ENCODE measurements around the gene SUMF1.

SUMF1 gene

GRCh38 chr3:4492208-4493013 is 25.3 kb upstream of the SUMF1 start:
- H3K4me3 ChIP-seq (ENCODE audit: low read depth, low read length) = peak overlapping the region; percentile 86
- TF ChIP-seq, protein P1, sequence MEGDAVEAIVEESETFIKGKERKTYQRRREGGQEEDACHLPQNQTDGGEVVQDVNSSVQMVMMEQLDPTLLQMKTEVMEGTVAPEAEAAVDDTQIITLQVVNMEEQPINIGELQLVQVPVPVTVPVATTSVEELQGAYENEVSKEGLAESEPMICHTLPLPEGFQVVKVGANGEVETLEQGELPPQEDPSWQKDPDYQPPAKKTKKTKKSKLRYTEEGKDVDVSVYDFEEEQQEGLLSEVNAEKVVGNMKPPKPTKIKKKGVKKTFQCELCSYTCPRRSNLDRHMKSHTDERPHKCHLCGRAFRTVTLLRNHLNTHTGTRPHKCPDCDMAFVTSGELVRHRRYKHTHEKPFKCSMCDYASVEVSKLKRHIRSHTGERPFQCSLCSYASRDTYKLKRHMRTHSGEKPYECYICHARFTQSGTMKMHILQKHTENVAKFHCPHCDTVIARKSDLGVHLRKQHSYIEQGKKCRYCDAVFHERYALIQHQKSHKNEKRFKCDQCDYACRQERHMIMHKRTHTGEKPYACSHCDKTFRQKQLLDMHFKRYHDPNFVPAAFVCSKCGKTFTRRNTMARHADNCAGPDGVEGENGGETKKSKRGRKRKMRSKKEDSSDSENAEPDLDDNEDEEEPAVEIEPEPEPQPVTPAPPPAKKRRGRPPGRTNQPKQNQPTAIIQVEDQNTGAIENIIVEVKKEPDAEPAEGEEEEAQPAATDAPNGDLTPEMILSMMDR (IDR thresholded peaks at IDR 0.05; ENCODE audit: insufficient read depth, low read depth, low read length, missing control alignments) = no peak
- DNase-seq (ENCODE audit: low read depth) = no peak

DNA sequence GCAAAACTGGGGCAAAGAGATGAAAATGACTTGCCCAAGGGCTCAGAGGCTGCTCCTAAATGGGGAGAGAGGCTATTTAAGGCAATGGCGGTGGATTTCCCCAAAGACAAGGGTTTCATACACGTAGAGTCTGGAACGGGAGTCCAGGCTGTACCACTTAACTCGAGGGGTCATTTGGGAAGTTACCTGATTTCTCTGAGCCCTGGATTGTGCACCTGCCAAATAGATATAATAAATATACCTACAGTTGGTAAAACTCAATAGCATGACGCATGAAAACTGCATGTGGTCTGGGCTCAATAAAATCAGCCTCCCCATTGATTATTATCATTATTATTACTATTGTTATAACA is 24.8 kb upstream of the SUMF1 start:
- no peak for DNase-seq (ENCODE audit: low read depth)
- TF ChIP-seq, protein P1 (IDR thresholded peaks at IDR 0.05; ENCODE audit: insufficient read depth, low read depth, low read length, missing control alignments) = no peak

GRCh38 chr3:4478261-4478660 is 11.2 kb upstream of the SUMF1 start:
- no peak overlapping the region for H3K4me3 ChIP-seq (ENCODE audit: low read depth, low read length)
- TF ChIP-seq, protein P1 (IDR thresholded peaks at IDR 0.05; ENCODE audit: insufficient read depth, low read depth, low read length, missing control alignments) = no peak
- DNase-seq (ENCODE audit: low read depth) = no peak

More for the DNA sequence above, 24.8 kb upstream of the SUMF1 start:
- H3K4me3 ChIP-seq (ENCODE audit: low read depth, low read length) = peak overlapping the region; percentile 86

DNA sequence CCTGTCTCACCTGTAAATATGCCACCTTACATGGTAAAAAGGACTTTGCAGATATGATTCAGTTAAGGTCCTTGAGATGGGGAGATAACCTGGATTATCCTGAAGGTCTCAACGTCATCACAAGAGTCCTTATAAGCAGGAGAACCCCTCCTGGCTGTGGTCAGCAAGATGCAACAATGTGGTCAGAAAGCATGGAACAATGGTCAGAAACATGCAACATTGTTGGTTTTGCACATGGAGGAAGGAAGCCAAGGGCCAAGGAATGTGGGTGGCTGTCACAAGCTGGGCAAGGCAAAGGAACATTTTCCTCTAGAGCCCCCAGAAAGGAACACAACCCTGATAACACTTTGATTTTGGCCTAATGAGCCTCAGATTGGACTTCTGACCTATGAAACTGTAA is 9.4 kb upstream of the SUMF1 start:
- TF ChIP-seq, protein P1 (IDR thresholded peaks at IDR 0.05; ENCODE audit: insufficient read depth, low read depth, low read length, missing control alignments) = no peak
- DNase-seq (ENCODE audit: low read depth) = no peak
- H3K4me3 ChIP-seq (ENCODE audit: low read depth, low read length) = no peak overlapping the region

DNA sequence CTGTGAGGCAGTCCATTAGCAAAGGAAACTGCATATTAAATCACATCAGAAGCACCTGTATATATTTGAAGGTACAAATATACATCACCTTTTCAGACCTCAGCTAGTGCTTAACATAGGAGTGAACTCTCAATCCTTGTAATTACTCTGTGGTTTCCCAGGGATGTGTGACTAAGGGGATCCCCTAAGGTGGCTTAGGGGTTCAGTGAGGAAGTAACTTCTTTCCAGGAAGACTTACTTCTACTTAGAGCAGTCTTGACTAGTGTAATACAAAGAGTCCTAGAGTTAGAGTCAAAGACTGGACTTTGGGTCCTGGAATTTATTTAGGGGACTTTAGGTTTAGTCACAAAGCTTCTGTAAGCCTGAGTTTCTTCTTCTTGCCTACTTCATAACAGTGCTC is 8.7 kb upstream of the SUMF1 start:
- H3K4me3 ChIP-seq (ENCODE audit: low read depth, low read length) = no peak overlapping the region
- no peak for DNase-seq (ENCODE audit: low read depth)
- TF ChIP-seq, protein P1 (IDR thresholded peaks at IDR 0.05; ENCODE audit: insufficient read depth, low read depth, low read length, missing control alignments) = no peak

- H3K4me3 ChIP-seq (ENCODE audit: low read depth, low read length) = no peak overlapping the region
These were observed 7.8 kb upstream of the SUMF1 start for GRCh38 chr3:4474683-4475490.

More at GRCh38 chr3:4474683-4475490, 7.8 kb upstream of the SUMF1 start:
- peak; percentile 66 for DNase-seq (ENCODE audit: low read depth)
- TF ChIP-seq, protein P1 (IDR thresholded peaks at IDR 0.05; ENCODE audit: insufficient read depth, low read depth, low read length, missing control alignments) = no peak
